ENCODE data around the gene KNL1.

KNL1 gene

DNA sequence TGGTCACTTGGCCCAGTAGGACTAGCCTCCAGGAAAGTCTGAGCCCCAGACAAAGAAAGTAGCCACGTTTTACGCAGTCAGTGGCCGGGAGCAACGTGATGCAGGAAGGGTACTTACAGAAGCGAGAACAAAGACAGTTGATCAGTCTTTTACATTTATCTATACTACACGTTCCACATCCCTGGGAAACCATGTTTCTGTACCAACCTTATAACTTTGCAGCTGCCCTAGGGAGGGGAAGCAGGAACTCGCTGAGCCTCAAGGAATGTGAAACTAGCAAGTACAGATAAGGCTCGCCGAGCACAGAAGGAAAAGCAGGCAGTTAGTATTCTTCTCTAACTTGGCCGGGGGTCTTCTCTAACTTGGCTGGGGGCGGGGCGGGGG, 3.4 kb upstream of the KNL1 start:
- no peak for TF ChIP-seq CTCF (conservative IDR thresholded peaks at IDR 0.05; ENCODE audit: low read length)
- H3K4me3 ChIP-seq (ENCODE audit: low read length) = no peak overlapping the region
- no peak for DNase-seq (ENCODE audit: low read depth)

GRCh38 chr15:40591389-40591788, 2.7 kb upstream of the KNL1 start:
- TF ChIP-seq CTCF (conservative IDR thresholded peaks at IDR 0.05; ENCODE audit: low read length) = no peak
- no peak for DNase-seq (ENCODE audit: low read depth)
- no peak overlapping the region for H3K4me3 ChIP-seq (ENCODE audit: low read length)

DNA sequence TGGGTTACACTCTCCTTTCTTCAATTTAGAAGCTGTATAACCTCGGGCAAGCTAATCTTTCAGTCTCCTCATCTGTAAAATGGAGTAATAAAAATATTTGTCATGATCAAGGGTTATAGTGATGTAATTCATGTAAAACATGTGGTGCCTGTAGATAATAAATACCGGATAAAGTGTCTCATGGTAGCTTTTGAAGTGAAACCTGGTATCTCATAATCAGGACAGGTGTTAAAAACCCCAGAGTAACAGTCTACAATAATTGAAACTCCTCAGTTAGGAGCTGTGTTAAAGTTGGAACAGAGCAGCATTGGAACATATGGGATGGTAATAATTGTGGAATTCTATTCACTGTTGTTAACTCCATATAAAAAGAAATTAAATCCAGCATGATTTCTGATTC, 884 bp upstream of the KNL1 start:
- H3K4me3 ChIP-seq (ENCODE audit: low read length) = no peak overlapping the region
- DNase-seq (ENCODE audit: low read depth) = no peak

GRCh38 chr15:40594429-40594836, 384 bp downstream of the KNL1 start:
- peak; percentile 41 for DNase-seq (ENCODE audit: low read depth)
- peak overlapping the region; percentile 89 for H3K4me3 ChIP-seq (ENCODE audit: low read length)
- TF ChIP-seq CTCF (conservative IDR thresholded peaks at IDR 0.05; ENCODE audit: low read length) = peak; percentile 16

More for the DNA sequence above, 884 bp upstream of the KNL1 start:
- TF ChIP-seq CTCF (conservative IDR thresholded peaks at IDR 0.05; ENCODE audit: low read length) = no peak

DNA sequence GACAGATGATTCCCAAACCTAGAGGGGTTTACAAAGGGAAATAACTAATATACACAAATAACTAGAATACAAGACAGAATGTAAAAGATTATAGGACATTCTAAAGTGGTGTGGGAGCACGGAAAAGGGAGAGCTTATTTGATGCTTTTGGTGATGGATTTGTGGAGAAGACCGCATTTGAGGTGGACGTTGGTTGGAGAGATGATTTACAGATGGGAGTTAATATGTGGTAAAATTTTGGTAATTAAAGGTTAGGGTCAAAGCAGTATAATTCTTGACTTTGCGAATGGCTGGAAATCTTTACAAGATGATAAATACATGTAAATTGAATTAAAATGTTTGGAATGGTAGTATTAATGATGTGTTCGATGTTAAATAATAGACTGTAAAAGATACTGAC, 1.2 kb downstream of the KNL1 start:
- TF ChIP-seq CTCF (conservative IDR thresholded peaks at IDR 0.05; ENCODE audit: low read length) = no peak
- peak overlapping the region; percentile 89 for H3K4me3 ChIP-seq (ENCODE audit: low read length)

DNA sequence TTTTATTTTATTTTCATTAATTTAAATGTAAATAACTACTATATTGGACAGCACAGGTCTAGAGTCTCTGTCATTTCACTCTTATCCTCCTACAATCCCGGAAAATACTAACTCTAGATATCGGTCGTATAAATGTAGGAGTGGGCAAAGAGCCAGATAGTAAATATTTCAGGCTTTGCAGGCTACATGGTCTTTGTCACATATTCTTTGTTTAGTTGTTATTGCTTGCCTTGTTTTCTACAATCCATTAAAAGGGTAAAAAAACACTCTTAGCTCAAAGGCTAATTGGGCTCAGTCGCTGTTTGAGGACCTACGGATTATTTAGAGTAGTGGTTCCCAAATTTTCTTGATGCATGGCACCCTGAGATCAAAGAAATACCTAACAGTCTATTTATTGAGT, 1.7 kb downstream of the KNL1 start:
- H3K4me3 ChIP-seq (ENCODE audit: low read length) = no peak overlapping the region; the same call in 1 of the 2 replicates
- no peak for DNase-seq (ENCODE audit: low read depth)
- no peak for TF ChIP-seq CTCF (conservative IDR thresholded peaks at IDR 0.05; ENCODE audit: low read length)

More for the DNA sequence above, 1.2 kb downstream of the KNL1 start:
- DNase-seq (ENCODE audit: low read depth) = no peak

DNA sequence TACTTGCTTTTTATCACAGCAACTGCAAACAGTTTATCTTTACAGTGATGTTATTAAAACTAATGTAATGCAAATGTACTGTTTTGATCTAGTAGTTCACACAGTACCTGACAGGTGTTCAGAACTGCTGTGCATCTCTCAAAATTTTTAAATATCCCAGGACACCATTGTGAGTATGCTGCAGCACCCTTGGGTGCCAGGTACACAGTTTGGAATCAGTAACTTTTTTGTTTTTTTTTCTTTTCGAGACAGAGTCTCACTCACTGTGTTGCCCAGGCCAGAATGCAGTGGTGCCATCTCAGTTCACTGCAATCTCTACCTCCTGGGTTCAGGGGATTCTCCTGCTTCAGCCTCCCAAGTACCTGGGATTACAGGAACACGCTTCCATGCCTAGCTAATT, 3.0 kb downstream of the KNL1 start:
- H3K4me3 ChIP-seq (ENCODE audit: low read length) = no peak overlapping the region
- no peak for TF ChIP-seq CTCF (conservative IDR thresholded peaks at IDR 0.05; ENCODE audit: low read length)
- no peak for DNase-seq (ENCODE audit: low read depth)
